ENCODE measurements around the gene OXSR1. TPM values are rescaled to one million over a fixed set of nuclear protein-coding genes. Genes with fewer than 3 reads are reported as not detected.
"Not testable (repeated sequence)": the region's sequence is repeated elsewhere in the genome, so short reads cannot be mapped to it uniquely, and the experiment has no call there.

OXSR1 gene
- total and polyA plus RNA-seq, 2 of the 13 experiments (the other 11 are each of a cell fraction or from before 2014, with no cell fraction given) = 27.4 to 32.6 TPM

GRCh38 chr3:38133557-38134405 lies 31.6 kb upstream of the OXSR1 start (continued):
- TF ChIP-seq CREB3 (CRISPR knock-in tag; IDR thresholded peaks at IDR 0.05) (no peak), ZNF44 (CRISPR knock-in tag; IDR thresholded peaks at IDR 0.05) (peak; percentile 27), JUNB (CRISPR knock-in tag; IDR thresholded peaks at IDR 0.05; ENCODE audit: borderline replicate concordance) (peak; percentile 99), ESRRA (CRISPR knock-in tag; IDR thresholded peaks at IDR 0.05; ENCODE audit: low read depth) (peak; percentile 95)

GRCh38 chr3:38134517-38135143 lies 30.7 kb upstream of the OXSR1 start:
- peak; percentile 67 for FAIRE-seq
- DNase-seq (ENCODE audit: low spot score) = peak; percentile 70
- peak overlapping the region; percentile 90 for H3K9ac ChIP-seq (ENCODE audit: insufficient read depth, low read depth, low read length)
- TF ChIP-seq PHF8 (CRISPR knock-in tag; IDR thresholded peaks at IDR 0.05) (peak; percentile 35), ARNTL (CRISPR knock-in tag; IDR thresholded peaks at IDR 0.05) (peak; percentile 21; the same call in 1 of the 2 replicates), HMG20A (CRISPR knock-in tag; IDR thresholded peaks at IDR 0.05; ENCODE audit: borderline replicate concordance) (peak; percentile 27; the same call in 1 of the 2 replicates), HDAC2 (CRISPR knock-in tag; IDR thresholded peaks at IDR 0.05) (peak; percentile 25; the same call in 1 of the 2 replicates), IRF2 (CRISPR knock-in tag; IDR thresholded peaks at IDR 0.05) (peak; percentile 55; the same call in 1 of the 2 replicates), MED1 (CRISPR knock-in tag; IDR thresholded peaks at IDR 0.05) (peak; percentile 82), SIX4 (CRISPR knock-in tag; IDR thresholded peaks at IDR 0.05) (0 out of 2 replicates have a peak, but pooled peaks have one; percentile 1), PPARG (CRISPR knock-in tag; conservative IDR thresholded peaks at IDR 0.05) (peak; percentile 88)
- TF ChIP-seq, protein P1, sequence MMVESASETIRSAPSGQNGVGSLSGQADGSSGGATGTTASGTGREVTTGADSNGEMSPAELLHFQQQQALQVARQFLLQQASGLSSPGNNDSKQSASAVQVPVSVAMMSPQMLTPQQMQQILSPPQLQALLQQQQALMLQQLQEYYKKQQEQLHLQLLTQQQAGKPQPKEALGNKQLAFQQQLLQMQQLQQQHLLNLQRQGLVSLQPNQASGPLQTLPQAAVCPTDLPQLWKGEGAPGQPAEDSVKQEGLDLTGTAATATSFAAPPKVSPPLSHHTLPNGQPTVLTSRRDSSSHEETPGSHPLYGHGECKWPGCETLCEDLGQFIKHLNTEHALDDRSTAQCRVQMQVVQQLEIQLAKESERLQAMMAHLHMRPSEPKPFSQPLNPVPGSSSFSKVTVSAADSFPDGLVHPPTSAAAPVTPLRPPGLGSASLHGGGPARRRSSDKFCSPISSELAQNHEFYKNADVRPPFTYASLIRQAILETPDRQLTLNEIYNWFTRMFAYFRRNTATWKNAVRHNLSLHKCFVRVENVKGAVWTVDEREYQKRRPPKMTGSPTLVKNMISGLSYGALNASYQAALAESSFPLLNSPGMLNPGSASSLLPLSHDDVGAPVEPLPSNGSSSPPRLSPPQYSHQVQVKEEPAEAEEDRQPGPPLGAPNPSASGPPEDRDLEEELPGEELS (CRISPR knock-in tag; IDR thresholded peaks at IDR 0.05) = peak; percentile 74

More at GRCh38 chr3:38134517-38135143, 30.7 kb upstream of the OXSR1 start:
- Histone ChIP-seq H3K4me1 (ENCODE audit: insufficient read depth, low read length) (peaks cover 67% of the 10 kb centered on the region), H3K4me3 (replicated peaks in 1 of 3; ENCODE audit: insufficient read depth in 1 of 3, low read depth in 2 of 3, low read length in 3 of 3) (peak overlapping the region; percentile 85 to 96 (median 89)), H3K36me3 (replicated peaks in 1 of 2; ENCODE audit: control insufficient read depth in 1 of 2, insufficient read depth in 2 of 2, low read length in 2 of 2) (peaks cover 6 to 32% of the 10 kb centered on the region in 2 experiments), H3K4me2 (ENCODE audit: low read depth, low read length) (peak overlapping the region; percentile 90), H3K27ac (ENCODE audit: extremely low read length, insufficient read depth, low read length) (peak overlapping the region; percentile 97), H3K79me2 (ENCODE audit: insufficient read depth, low read length) (peaks cover 71% of the 10 kb centered on the region)
- BruUV-seq (replicated peaks); H2AFZ ChIP-seq (ENCODE audit: low read length); ATAC-seq; H3K9me3 ChIP-seq (ENCODE audit: low read length); H3K27me3 ChIP-seq (ENCODE audit: control insufficient read depth in 1 of 2, insufficient read depth in 2 of 2, low read length in 2 of 2); CTCF ChIA-PET (ENCODE audit: low intra/inter-chr PET ratio, low total read pairs); H4K20me1 ChIP-seq (ENCODE audit: insufficient read depth, low read length): not testable (repeated sequence)
- WGBS (ENCODE audit: low lambda C conversion rate) = 3% methylated on average over 9 of the region's 10 CpGs
- in situ Hi-C loops (cut with HindIII; ENCODE audit: extremely low pct_ligation_motif_present, low pct_unique_long_range_greater_than_20kb) = loop anchor here (25.0 kb wide), 1 partner anchor 328 kb away; the partner anchor contains the start of gene ACVR2B
- intact Hi-C loops (cut with micrococcal nuclease; ENCODE audit: unreplicated experiment) = loop anchor here (10.0 kb wide), 1 partner anchor 110 kb away; no protein-coding TSS in a partner anchor
- POLR2A ChIA-PET = interaction anchor here (1.5 to 6.9 kb wide), 6 partner anchors 8 to 321 kb away, joined by 6 to 87 read pairs (median 11); partner anchors contain the start of genes OXSR1 and XYLB
